ENCODE measurements around the gene WWC1. TPM values are rescaled to one million over a fixed set of nuclear protein-coding genes. Genes with fewer than 3 reads are reported as not detected.

The WWC1 gene
- total RNA-seq, 1 donor from 2014 or later = 18.7 TPM

GRCh38 chr5:168400429-168401220, 109.2 kb downstream of the WWC1 start:
- TF ChIP-seq POLR2A (IDR thresholded peaks at IDR 0.05) = no peak
- TF ChIP-seq, protein P1, sequence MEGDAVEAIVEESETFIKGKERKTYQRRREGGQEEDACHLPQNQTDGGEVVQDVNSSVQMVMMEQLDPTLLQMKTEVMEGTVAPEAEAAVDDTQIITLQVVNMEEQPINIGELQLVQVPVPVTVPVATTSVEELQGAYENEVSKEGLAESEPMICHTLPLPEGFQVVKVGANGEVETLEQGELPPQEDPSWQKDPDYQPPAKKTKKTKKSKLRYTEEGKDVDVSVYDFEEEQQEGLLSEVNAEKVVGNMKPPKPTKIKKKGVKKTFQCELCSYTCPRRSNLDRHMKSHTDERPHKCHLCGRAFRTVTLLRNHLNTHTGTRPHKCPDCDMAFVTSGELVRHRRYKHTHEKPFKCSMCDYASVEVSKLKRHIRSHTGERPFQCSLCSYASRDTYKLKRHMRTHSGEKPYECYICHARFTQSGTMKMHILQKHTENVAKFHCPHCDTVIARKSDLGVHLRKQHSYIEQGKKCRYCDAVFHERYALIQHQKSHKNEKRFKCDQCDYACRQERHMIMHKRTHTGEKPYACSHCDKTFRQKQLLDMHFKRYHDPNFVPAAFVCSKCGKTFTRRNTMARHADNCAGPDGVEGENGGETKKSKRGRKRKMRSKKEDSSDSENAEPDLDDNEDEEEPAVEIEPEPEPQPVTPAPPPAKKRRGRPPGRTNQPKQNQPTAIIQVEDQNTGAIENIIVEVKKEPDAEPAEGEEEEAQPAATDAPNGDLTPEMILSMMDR (IDR thresholded peaks at IDR 0.05) = no peak
- TF ChIP-seq POLR2AphosphoS5 (IDR thresholded peaks at IDR 0.05; ENCODE audit: insufficient read depth in 1 of 2, low read depth in 1 of 2) = no peak
- no peaks in the 10 kb centered on the region for H3K27me3 ChIP-seq
- no peaks in the 10 kb centered on the region for H3K36me3 ChIP-seq
- H3K27ac ChIP-seq = no peak overlapping the region
- intact Hi-C loops (cut with DNase I) = no loop called here
- no peak overlapping the region for H3K4me3 ChIP-seq
- DNase-seq (ENCODE audit: extremely low spot score in 2 of 2) = no peak
- no peaks in the 10 kb centered on the region for H3K4me1 ChIP-seq
- H3K9me3 ChIP-seq = no peaks in the 10 kb centered on the region

DNA sequence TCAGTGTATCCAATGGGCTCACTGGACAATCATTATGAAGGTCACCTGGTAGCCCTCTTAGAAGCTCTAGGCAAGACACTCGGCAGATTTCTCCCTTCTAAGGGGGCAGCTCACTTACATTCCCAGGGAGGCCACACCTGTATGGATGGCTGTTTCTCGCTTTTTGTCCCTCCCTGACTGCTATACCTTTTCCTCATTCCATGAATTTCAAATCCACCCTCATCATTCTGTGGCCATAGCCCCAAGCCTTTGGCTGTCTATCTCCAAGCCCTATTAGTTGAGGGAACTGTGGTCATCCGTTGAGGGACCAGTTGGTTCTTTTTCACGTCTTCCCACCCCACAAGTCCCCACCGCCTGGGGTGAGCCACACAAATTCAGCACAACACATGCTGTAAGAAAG, 109.8 kb downstream of the WWC1 start:
- Histone ChIP-seq H3K4me1 (no peaks in the 10 kb centered on the region), H3K4me3 (no peak overlapping the region), H3K9me3 (no peaks in the 10 kb centered on the region), H3K27ac (no peak overlapping the region), H3K27me3 (no peaks in the 10 kb centered on the region), H3K36me3 (no peaks in the 10 kb centered on the region)
- no peak for DNase-seq (ENCODE audit: extremely low spot score in 2 of 2)
- intact Hi-C loops (cut with DNase I) = no loop called here
- TF ChIP-seq POLR2AphosphoS5 (IDR thresholded peaks at IDR 0.05; ENCODE audit: insufficient read depth in 1 of 2, low read depth in 1 of 2) (no peak), POLR2A (IDR thresholded peaks at IDR 0.05) (no peak)
- TF ChIP-seq, protein P1 (IDR thresholded peaks at IDR 0.05) = no peak

DNA sequence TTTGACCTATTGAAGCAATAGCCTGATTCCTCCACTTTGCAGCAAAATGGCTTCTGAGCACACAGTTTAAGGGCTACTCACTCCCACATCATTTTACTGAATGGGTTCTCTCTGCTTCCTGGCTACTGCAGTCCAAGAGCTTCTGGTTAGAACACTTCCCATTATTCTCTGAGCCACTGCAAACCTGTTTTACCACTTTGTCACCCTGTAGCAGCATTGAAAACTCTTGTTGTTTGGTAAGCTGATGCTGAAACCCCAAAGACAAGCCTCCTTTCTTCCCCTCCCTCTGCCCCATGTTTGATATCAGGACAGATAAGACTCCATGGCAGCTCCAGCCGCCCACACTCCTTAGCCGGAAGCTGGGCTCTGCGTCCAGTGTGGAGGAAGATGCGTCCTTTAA, 110.4 kb downstream of the WWC1 start:
- H3K4me3 ChIP-seq = no peak overlapping the region
- intact Hi-C loops (cut with DNase I) = no loop called here
- H3K4me1 ChIP-seq = no peaks in the 10 kb centered on the region
- H3K9me3 ChIP-seq = no peaks in the 10 kb centered on the region
- no peak for DNase-seq (ENCODE audit: extremely low spot score in 2 of 2)
- no peak for TF ChIP-seq POLR2AphosphoS5 (IDR thresholded peaks at IDR 0.05; ENCODE audit: insufficient read depth in 1 of 2, low read depth in 1 of 2)
- TF ChIP-seq, protein P1 (IDR thresholded peaks at IDR 0.05) = no peak
- TF ChIP-seq POLR2A (IDR thresholded peaks at IDR 0.05) = no peak
- no peak overlapping the region for H3K27ac ChIP-seq
- H3K36me3 ChIP-seq = no peaks in the 10 kb centered on the region
- no peaks in the 10 kb centered on the region for H3K27me3 ChIP-seq

GRCh38 chr5:168404365-168404764, 112.9 kb downstream of the WWC1 start:
- H3K27ac ChIP-seq = no peak overlapping the region
- intact Hi-C loops (cut with DNase I) = no loop called here
- H3K36me3 ChIP-seq = no peaks in the 10 kb centered on the region
- no peak for DNase-seq (ENCODE audit: extremely low spot score in 2 of 2)
- H3K9me3 ChIP-seq = no peaks in the 10 kb centered on the region
- H3K27me3 ChIP-seq = no peaks in the 10 kb centered on the region
- H3K4me3 ChIP-seq = no peak overlapping the region
- H3K4me1 ChIP-seq = no peaks in the 10 kb centered on the region
- TF ChIP-seq, protein P1 (IDR thresholded peaks at IDR 0.05) = no peak
- TF ChIP-seq POLR2AphosphoS5 (IDR thresholded peaks at IDR 0.05; ENCODE audit: insufficient read depth in 1 of 2, low read depth in 1 of 2) = no peak
- no peak for TF ChIP-seq POLR2A (IDR thresholded peaks at IDR 0.05)

GRCh38 chr5:168407211-168407610, 115.8 kb downstream of the WWC1 start:
- Histone ChIP-seq H3K27ac (no peak overlapping the region), H3K36me3 (no peaks in the 10 kb centered on the region), H3K9me3 (no peaks in the 10 kb centered on the region), H3K27me3 (no peaks in the 10 kb centered on the region), H3K4me3 (no peak overlapping the region), H3K4me1 (no peaks in the 10 kb centered on the region)
- intact Hi-C loops (cut with DNase I) = no loop called here
- TF ChIP-seq, protein P1 (IDR thresholded peaks at IDR 0.05) = no peak
- TF ChIP-seq POLR2A (IDR thresholded peaks at IDR 0.05) (no peak), POLR2AphosphoS5 (IDR thresholded peaks at IDR 0.05; ENCODE audit: insufficient read depth in 1 of 2, low read depth in 1 of 2) (no peak)
- no peak for DNase-seq (ENCODE audit: extremely low spot score in 2 of 2)

Data from vagina (tissue), 2 donors.